Duodenal mucosa (tissue), 2 donors: ENCODE results near the gene RNF224.

Experiments used
- H3K27ac ChIP-seq: one replicate; pipeline ENCODE4 v1.7.0; 2013; ENCODE audit warnings: low read depth, low read length
- H3K27me3 ChIP-seq, 2 donors: one replicate each; pipeline ENCODE4 v1.7.0; 2013; ENCODE audit warnings: low read length in 2 of 2, control low read depth in 1 of 2; ENCODE audit not compliant: insufficient read depth in 2 of 2, control insufficient read depth in 1 of 2
- H3K36me3 ChIP-seq, 2 donors: one replicate each; pipeline ENCODE4 v1.7.0; 2013; ENCODE audit warnings: low read length in 2 of 2, control low read depth in 1 of 2; ENCODE audit not compliant: insufficient read depth in 2 of 2, control insufficient read depth in 1 of 2
- H3K4me1 ChIP-seq, 2 donors: one replicate each; pipeline ENCODE4 v1.7.0; 2013; ENCODE audit warnings: low read length in 2 of 2, control low read depth in 1 of 2; ENCODE audit not compliant: insufficient read depth in 2 of 2, control insufficient read depth in 1 of 2
- H3K4me3 ChIP-seq, 2 donors: one replicate each; pipeline ENCODE4 v1.7.0; 2013; ENCODE audit warnings: low read length in 2 of 2, low read depth in 1 of 2
- H3K9ac ChIP-seq, 2 donors: one replicate each; pipeline ENCODE4 v1.7.0; 2013; ENCODE audit warnings: low read length in 2 of 2, low read depth in 1 of 2
- H3K9me3 ChIP-seq, 2 donors: one replicate each; pipeline ENCODE4 v1.7.0; 2013; ENCODE audit warnings: low read length in 2 of 2, control low read depth in 1 of 2; ENCODE audit not compliant: control insufficient read depth in 1 of 2

The RNF224 gene

DNA sequence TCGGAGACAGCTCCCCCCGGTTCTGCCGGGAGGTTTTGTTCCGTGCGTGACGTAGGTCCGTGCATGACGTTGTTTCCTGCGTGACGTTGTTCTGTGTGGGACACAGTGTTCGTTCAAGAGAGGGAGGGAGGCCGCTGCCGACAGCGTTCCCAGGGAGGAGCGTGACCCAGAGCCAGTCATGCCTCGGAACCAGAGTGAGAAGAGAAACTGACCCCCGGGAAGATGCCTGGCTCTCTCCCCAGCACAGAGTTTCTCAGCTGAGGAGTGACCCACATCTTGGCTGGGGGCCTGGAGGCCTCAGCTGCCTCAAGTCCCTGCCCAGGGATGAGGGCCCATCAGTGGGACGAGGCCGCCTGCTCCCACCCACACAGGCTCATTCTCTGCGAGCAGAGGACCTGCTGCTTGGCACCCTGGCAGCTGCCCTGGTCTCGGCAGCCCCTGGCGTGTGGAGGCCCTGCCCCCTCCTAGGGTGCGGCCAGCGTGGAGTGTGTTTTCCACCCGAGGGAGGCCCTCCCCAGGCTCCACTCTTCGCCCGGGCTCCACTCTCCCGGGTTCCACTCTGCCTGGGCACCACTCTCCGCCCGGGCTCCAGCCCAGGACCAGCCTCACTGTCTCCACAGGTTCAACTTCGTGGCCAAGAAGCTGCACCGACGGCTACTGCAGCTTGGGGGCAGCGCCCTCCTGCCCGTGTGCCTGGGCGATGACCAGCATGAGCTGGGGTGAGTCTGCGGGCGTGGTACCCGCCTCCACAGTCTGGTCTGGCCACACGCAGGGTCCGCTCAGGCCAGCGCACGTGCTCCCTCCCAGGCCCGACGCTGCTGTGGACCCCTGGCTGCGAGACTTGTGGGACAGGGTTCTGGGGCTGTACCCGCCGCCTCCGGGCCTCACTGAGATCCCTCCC is 13.9 kb upstream of the RNF224 start:
- Histone ChIP-seq H3K27me3 (no peaks in the 10 kb centered on the region), H3K27ac (no peak overlapping the region), H3K4me1 (peaks cover 1 to 19% of the 10 kb centered on the region in 2 donors), H3K9me3 (no peaks in the 10 kb centered on the region), H3K9ac (no peak overlapping the region), H3K4me3 (no peak overlapping the region), H3K36me3 (peaks cover 0 to 11% of the 10 kb centered on the region in 2 donors)

DNA sequence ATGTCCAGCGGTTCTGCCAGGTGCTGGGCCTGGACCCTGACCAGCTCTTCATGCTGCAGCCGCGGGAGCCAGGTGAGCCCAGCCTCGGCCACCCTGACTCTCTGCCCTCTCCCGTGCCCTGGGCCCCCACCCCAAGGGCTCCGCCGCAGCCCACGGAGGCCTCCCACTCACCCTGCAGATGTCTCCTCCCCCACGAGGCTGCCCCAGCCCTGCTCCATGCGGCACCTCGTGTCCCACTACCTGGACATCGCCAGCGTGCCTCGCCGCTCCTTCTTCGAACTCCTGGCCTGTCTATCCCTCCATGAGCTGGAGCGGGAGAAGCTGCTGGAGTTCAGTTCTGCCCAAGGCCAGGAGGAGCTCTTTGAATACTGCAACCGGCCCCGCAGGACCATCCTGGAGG is 12.7 kb upstream of the RNF224 start:
- no peak overlapping the region for H3K27ac ChIP-seq
- peaks cover 9 to 31% of the 10 kb centered on the region in 2 donors for H3K4me1 ChIP-seq
- no peaks in the 10 kb centered on the region for H3K9me3 ChIP-seq
- no peaks in the 10 kb centered on the region for H3K27me3 ChIP-seq
- no peak overlapping the region for H3K4me3 ChIP-seq
- H3K36me3 ChIP-seq = peaks cover 0 to 8% of the 10 kb centered on the region in 2 donors
- H3K9ac ChIP-seq = no peak overlapping the region

DNA sequence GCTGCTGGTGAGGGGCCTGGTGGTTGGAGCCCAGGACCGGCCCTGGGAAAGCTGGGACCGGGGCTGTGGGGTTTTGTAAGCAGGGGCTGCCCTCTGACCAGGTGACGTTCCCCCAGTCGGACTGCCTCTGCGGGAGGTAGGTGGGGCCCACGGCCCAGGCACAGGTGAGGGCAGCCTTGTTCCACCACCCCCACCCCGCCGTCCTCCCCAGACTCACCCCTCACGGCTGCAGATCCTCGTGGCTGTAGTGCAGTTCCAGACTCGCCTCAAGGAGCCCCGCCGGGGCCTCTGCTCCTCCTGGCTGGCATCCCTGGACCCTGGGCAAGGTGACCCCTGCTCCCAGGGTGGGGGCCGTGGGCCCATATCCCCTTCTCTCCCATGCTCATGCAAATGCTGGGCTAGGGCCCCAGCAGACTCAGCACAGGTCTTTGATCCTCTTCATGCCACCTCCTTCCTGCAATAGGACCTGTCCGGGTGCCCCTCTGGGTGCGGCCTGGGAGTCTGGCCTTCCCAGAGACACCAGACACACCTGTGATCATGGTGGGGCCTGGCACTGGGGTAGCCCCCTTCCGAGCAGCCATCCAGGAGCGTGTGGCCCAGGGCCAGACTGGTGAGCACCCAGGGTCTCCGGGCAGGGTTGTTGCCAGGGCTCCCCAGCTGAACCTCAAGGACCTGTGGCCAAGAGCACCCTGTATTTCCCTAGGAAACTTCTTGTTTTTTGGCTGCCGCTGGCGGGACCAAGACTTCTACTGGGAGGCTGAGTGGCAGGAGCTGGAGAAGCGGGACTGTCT is 11.9 kb upstream of the RNF224 start:
- Histone ChIP-seq H3K4me1 (peaks cover 9 to 34% of the 10 kb centered on the region in 2 donors), H3K36me3 (peaks cover 0 to 8% of the 10 kb centered on the region in 2 donors), H3K4me3 (no peak overlapping the region), H3K27me3 (no peaks in the 10 kb centered on the region), H3K9ac (no peak overlapping the region), H3K27ac (no peak overlapping the region), H3K9me3 (no peaks in the 10 kb centered on the region)

DNA sequence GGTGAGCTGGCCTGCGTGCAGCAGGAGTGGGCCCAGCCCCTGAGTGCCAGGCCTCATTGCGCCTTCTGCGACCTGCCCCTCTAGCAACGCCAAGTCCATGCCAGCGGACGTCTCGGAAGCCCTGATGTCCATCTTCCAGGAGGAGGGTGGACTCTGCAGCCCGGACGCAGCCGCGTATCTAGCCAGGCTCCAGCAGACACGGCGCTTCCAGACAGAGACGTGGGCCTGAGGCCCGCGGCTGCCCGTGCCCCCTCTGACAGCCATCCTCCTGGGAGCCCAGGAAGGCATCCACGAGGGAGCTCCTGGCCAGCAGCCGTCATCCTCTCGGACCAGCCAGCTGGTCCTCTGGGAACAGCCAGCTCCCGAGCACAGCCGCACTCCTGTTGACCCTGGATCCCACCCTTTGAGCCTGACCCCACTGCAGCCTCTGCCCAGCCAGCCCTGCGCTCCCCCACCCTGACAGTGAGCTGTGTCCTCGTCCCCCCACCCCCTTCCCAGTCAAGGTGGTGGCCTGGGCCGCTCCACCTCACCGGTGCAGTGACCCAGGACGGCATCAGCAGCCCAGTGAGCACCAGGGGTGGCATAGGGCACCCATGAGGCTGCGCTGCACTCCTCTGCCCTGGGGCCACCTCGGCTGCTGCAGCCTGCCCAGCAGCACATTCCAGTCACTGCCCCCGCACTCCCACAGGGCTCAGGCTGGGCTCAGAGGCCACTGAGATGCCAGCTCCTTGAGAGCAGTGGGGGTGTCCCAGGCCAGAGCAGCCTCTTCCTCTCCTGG is 10.9 kb upstream of the RNF224 start:
- Histone ChIP-seq H3K27ac (no peak overlapping the region), H3K4me3 (no peak overlapping the region), H3K4me1 (peaks cover 9 to 34% of the 10 kb centered on the region in 2 donors), H3K9ac (no peak overlapping the region), H3K9me3 (no peaks in the 10 kb centered on the region), H3K27me3 (no peaks in the 10 kb centered on the region), H3K36me3 (peaks cover 0 to 8% of the 10 kb centered on the region in 2 donors)

DNA sequence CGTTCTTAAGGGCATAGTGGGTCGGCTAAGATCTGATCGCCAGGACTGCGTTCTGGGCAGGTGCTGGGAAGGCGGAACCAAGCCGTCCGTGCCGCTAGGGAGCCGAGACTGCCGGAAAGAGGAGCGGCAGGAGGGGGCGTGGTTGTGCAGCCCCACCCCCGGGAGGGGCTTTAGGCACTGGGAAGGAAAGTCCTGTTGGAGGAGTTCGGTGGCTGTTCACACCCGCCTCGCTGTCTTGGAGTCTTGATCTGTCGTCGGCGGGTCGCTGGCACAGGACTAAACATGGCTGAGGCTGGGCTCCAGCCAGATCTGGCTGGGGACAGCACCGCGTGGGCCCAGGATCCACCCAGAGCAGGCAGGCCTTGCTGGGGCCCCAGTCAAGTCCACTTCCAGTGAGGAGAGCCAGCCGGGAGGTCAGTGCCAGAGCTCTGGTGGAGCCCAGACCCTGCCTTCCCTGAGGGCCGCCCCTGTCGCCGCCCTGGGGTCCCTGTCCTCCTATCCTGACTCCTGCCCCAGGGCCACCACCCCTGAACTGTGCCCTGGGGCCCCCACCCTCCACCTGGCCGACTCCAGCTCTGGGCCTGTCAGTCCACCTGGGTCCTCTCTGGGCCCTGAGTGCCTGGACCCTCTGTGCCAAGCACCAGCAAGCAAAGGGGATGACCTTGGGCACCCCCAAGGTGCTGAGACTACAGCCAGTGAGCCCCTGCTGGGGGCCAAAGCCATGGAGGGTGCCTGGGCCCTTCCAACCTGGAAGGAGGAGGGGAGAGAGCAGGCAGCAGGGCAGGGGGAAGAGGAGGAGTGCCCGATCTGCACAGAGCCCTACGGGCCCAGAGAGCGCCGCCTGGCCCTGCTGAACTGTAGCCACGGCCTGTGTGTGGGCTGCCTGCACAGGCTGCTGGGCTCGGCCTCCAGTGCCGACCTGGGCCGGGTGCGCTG is 9.8 kb upstream of the RNF224 start:
- no peaks in the 10 kb centered on the region for H3K27me3 ChIP-seq
- H3K9ac ChIP-seq = peak overlapping the region; percentile 66 to 73
- H3K4me3 ChIP-seq = peak overlapping the region; percentile 60 to 61
- H3K36me3 ChIP-seq = peaks cover 0 to 8% of the 10 kb centered on the region in 2 donors
- H3K4me1 ChIP-seq = peaks cover 9 to 34% of the 10 kb centered on the region in 2 donors
- H3K27ac ChIP-seq = peak overlapping the region; percentile 73
- no peaks in the 10 kb centered on the region for H3K9me3 ChIP-seq

DNA sequence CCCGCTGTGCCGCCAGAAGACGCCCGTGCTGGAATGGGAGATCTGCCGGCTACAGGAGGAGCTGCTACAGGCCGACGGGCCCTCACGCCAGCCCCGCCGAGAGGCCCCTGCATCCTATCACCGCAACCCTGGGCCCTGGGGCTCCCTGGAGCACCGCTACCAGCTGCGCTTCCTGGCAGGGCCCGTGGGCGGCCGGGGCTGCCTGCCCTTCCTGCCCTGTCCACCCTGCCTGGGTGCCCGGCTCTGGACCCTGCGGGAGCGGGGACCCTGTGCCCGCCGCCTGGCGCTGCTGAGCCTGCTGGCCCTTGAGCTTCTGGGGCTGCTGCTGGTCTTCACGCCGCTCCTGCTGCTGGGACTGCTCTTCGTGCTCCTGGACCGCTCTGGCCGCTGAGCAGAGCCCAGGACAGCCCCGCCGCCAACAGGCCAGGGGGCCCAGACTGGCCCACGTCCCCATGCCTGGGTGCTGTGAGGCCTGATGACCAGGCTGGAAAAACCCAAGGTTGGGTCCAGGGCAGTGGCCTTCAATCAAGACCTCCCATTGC is 9.0 kb upstream of the RNF224 start:
- H3K4me1 ChIP-seq = peaks cover 13 to 41% of the 10 kb centered on the region in 2 donors
- H3K9ac ChIP-seq = peak overlapping the region; percentile 66 to 73
- H3K36me3 ChIP-seq = peaks cover 0 to 8% of the 10 kb centered on the region in 2 donors
- H3K27ac ChIP-seq = peak overlapping the region; percentile 56
- peak overlapping the region; percentile 60 to 61 for H3K4me3 ChIP-seq
- H3K9me3 ChIP-seq = no peaks in the 10 kb centered on the region
- no peaks in the 10 kb centered on the region for H3K27me3 ChIP-seq

DNA sequence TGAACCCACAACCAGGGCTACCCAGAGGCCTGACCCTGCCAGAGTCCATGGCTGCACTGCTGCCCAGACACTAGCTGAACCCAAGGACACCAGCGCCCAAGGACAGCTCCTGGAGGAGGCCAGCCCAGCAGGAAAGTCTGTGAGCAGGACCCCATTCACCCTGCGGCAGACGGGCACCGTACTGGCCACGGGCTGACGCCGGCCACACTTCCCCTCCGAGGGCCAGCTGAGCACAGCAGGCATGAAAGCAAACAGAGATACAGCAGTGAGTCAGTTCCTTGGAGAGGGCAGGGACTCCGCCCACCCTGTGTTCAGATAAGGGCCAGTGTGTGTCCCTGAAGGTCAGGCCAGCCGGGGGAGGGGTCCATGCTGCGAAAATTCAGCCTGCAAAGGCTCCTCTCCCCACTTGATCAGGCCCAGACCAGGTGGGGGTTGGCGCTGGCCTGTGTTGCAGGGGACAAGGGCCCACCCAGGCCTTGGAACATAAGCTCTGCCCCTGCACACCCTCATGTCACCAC is 8.5 kb upstream of the RNF224 start:
- Histone ChIP-seq H3K9ac (peak overlapping the region; percentile 40 to 73), H3K36me3 (peaks cover 0 to 8% of the 10 kb centered on the region in 2 donors), H3K27me3 (no peaks in the 10 kb centered on the region), H3K4me1 (peaks cover 13 to 43% of the 10 kb centered on the region in 2 donors), H3K27ac (peak overlapping the region; percentile 56), H3K9me3 (no peaks in the 10 kb centered on the region), H3K4me3 (peak overlapping the region; percentile 60 to 61)

DNA sequence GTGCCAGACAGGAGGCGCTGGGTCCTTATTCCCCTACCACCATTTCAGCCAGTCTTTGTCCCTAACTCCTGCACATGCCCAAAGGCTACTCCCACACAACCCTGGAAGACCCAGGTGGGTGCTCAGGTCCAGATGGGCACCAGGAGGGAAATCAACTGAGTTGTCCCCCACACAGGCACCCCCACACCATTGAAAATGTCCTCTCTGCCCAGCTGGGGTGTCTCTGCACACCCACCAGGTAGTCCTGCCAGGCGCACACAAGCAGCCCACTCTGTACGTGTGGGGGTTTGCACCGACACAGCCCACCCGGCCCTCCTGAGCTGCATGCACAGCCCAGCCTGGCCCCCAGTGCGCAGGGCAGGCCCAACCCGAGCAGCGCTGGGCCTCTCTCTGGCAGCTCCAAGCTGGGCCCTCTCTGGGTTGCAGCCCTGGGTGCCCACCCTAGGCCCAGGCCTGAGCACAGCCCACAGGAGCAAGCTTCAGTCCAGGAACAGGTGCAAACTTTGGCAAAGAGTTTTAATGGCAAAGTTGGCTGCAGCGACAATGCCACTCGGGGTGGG is 7.5 kb upstream of the RNF224 start:
- H3K4me1 ChIP-seq = peaks cover 13 to 52% of the 10 kb centered on the region in 2 donors
- H3K36me3 ChIP-seq = peaks cover 0 to 8% of the 10 kb centered on the region in 2 donors
- no peak overlapping the region for H3K27ac ChIP-seq
- no peaks in the 10 kb centered on the region for H3K27me3 ChIP-seq
- no peak overlapping the region for H3K4me3 ChIP-seq
- no peak overlapping the region for H3K9ac ChIP-seq
- H3K9me3 ChIP-seq = no peaks in the 10 kb centered on the region
